ENCODE results near the gene SLIT3.

SLIT3 gene

GRCh38 chr5:168710706-168711105 lies 590.2 kb downstream of the SLIT3 start:
- TF ChIP-seq ZNF8 (CRISPR knock-in tag; IDR thresholded peaks at IDR 0.05), result no peak
- TF ChIP-seq CSDC2 (CRISPR knock-in tag; IDR thresholded peaks at IDR 0.05), result no peak
- no peak for TF ChIP-seq BACH2 (CRISPR knock-in tag; IDR thresholded peaks at IDR 0.05; ENCODE audit: borderline replicate concordance)
- TF ChIP-seq ZFP3 (CRISPR knock-in tag; IDR thresholded peaks at IDR 0.05), result no peak
- TF ChIP-seq PATZ1 (CRISPR knock-in tag; IDR thresholded peaks at IDR 0.05; ENCODE audit: borderline replicate concordance), result no peak
- no peak for TF ChIP-seq ZNF565 (CRISPR knock-in tag; conservative IDR thresholded peaks at IDR 0.05; ENCODE audit: low read depth)
- no peak for ATAC-seq

GRCh38 chr5:168707716-168708695 lies 592.9 kb downstream of the SLIT3 start:
- no peak for ATAC-seq
- TF ChIP-seq ESRRG (CRISPR knock-in tag; IDR thresholded peaks at IDR 0.05) (no peak), CSRNP3 (CRISPR knock-in tag; IDR thresholded peaks at IDR 0.05) (no peak), ZC3H10 (CRISPR knock-in tag; IDR thresholded peaks at IDR 0.05) (no peak), BACH2 (CRISPR knock-in tag; IDR thresholded peaks at IDR 0.05; ENCODE audit: borderline replicate concordance) (no peak), POU6F1 (CRISPR knock-in tag; IDR thresholded peaks at IDR 0.05; ENCODE audit: borderline replicate concordance, low read depth) (no peak), ZFP30 (CRISPR knock-in tag; IDR thresholded peaks at IDR 0.05) (no peak), GLIS3 (CRISPR knock-in tag; IDR thresholded peaks at IDR 0.05) (no peak), CREB5 (CRISPR knock-in tag; IDR thresholded peaks at IDR 0.05; ENCODE audit: low read depth) (no peak), SNAI2 (CRISPR knock-in tag; IDR thresholded peaks at IDR 0.05) (no peak), RARB (CRISPR knock-in tag; IDR thresholded peaks at IDR 0.05) (no peak), ZNF565 (CRISPR knock-in tag; conservative IDR thresholded peaks at IDR 0.05; ENCODE audit: low read depth) (no peak)

- ATAC-seq, result peak; percentile 74
Measured at GRCh38 chr5:168706655-168707069, 594.3 kb downstream of the SLIT3 start.

More at GRCh38 chr5:168706655-168707069, 594.3 kb downstream of the SLIT3 start:
- no peak for TF ChIP-seq TCF4 (CRISPR knock-in tag; IDR thresholded peaks at IDR 0.05; ENCODE audit: borderline replicate concordance)
- TF ChIP-seq ZNF565 (CRISPR knock-in tag; conservative IDR thresholded peaks at IDR 0.05; ENCODE audit: low read depth), result no peak
- TF ChIP-seq ISL1 (CRISPR knock-in tag; IDR thresholded peaks at IDR 0.05), result no peak
- TF ChIP-seq POU6F1 (CRISPR knock-in tag; IDR thresholded peaks at IDR 0.05; ENCODE audit: borderline replicate concordance, low read depth), result no peak
- TF ChIP-seq ZNF8 (CRISPR knock-in tag; IDR thresholded peaks at IDR 0.05), result no peak
- no peak for TF ChIP-seq PATZ1 (CRISPR knock-in tag; IDR thresholded peaks at IDR 0.05; ENCODE audit: borderline replicate concordance)
- TF ChIP-seq ZNF70 (CRISPR knock-in tag; IDR thresholded peaks at IDR 0.05), result no peak
- TF ChIP-seq RARB (CRISPR knock-in tag; IDR thresholded peaks at IDR 0.05), result no peak
- no peak for TF ChIP-seq ZFP3 (CRISPR knock-in tag; IDR thresholded peaks at IDR 0.05)
- no peak for TF ChIP-seq BACH2 (CRISPR knock-in tag; IDR thresholded peaks at IDR 0.05; ENCODE audit: borderline replicate concordance)
- no peak for TF ChIP-seq GLIS3 (CRISPR knock-in tag; IDR thresholded peaks at IDR 0.05)

Data from SK-N-SH treated with all-trans-retinoic acid at 6 μM for 48 hours (cell line).